DMS114 treated with DMSO at 0.1 percent for 48 hours (cell line): ENCODE measurements around the gene ZNF641.
"Not testable (repeated sequence)": the region's sequence is repeated elsewhere in the genome, so short reads cannot be mapped to it uniquely, and the experiment has no call there.

Experiments used
- DNase-seq: peaks from one replicate; lab custom pipeline; 2025; ENCODE audit not compliant: unreplicated experiment; lab: John Stamatoyannopoulos, UW

The ZNF641 gene

DNA sequence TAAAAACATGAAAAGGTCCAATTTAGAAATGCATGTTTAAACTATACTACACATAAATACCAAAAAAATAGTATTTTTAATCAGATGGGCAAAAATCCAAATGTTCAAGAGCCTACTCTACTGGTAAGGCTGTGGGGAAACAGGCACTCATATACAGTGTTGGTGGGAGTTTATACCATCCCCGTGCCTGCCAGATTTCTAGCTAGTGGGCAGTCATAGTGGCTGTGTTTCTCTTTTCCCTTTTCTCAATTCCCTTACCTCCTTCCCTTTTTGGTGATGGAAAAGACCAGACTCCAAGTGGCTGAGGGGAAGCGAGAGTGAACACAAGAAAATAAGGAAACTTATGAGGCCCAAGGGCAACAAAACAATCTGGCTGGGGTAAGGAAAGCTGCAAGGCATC is 14.7 kb downstream of the ZNF641 start:
- DNase-seq, result no peak

GRCh38 chr12:48334808-48335207 is 15.9 kb downstream of the ZNF641 start:
- DNase-seq, result no peak

DNA sequence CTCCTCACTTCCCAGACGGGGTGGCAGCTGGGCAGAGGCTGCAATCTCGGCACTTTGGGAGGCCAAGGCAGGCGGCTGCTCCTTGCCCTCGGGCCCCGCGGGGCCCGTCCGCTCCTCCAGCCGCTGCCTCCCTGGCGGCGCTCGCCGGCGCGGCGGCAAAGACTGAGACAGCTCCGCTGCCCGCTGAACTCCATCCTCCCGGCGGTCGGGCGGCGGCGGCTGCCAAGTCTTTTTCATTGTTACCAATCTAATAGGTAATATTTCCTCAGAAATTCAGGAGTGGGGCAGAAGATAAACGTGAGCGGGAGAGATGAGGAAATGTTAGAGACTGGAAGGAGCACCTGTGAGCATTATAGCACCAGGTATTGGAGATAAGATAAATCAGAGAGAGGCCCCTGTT is 17.0 kb downstream of the ZNF641 start:
- DNase-seq, result not testable (repeated sequence)

- DNase-seq, result no peak
Observed at GRCh38 chr12:48331399-48331798, 19.3 kb downstream of the ZNF641 start.

GRCh38 chr12:48329199-48329939 is 21.4 kb downstream of the ZNF641 start:
- DNase-seq, result no peak

GRCh38 chr12:48316491-48316890 is 34.2 kb downstream of the ZNF641 start:
- no peak for DNase-seq

GRCh38 chr12:48311313-48311712 is 39.4 kb downstream of the ZNF641 start:
- no peak for DNase-seq

GRCh38 chr12:48307269-48307668 is 43.5 kb downstream of the ZNF641 start:
- DNase-seq, result no peak

DNA sequence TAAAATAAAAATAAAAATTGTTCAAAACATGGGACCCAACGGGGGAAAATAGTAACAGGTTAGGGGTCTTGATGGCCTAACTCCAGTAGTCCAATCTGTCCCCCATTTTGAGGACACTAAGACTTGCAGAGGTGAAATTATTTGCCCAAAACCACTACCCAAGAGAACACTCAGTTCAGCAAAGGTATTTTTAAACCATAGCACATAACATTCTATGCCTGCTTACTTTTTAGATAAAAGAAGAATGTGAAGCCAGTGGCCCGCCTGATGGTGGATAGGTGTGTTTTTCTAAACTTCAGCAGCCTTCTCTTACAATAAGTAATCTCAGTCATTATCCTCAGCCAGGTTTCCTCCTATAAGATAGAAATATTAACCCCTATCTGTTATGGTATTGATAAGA is 45.5 kb downstream of the ZNF641 start:
- no peak for DNase-seq

- DNase-seq, result no peak
Observed at GRCh38 chr12:48302161-48302911, 48.4 kb downstream of the ZNF641 start.

GRCh38 chr12:48300774-48301173 is 49.9 kb downstream of the ZNF641 start:
- DNase-seq, result no peak

DNA sequence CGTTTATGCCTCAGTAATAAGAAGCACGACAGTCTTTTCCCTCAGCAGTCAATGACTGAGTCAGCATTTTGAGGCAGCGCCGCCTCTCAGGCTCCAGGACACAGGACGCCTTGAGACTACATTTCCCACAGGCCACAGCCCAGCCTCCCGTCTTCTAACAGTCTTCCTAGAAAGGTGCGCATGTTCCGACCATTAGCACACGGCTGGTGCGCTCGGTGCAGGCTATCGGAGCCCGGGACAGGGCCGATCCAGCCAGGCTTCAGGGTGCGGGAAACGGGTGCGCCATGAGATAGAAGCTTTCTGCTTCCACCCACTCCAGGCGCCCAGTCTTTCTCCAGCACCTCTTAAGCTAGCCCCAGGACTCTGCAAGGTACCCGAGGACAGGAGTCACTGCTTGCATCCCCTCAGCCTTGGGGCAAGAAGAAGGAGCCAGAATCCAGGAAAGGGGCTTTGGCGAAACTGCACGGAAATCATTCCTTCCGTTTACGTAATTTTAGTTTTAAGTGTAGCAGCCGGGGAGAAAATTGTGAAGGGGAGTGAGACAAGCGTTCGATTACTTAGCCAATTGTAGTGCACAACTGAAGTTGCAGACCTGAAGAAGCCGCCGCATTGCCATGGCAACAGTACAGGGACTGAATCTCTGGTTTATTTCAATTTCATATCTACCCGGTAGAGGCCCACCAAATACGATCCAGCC is 54.0 kb downstream of the ZNF641 start:
- peak; percentile 74 for DNase-seq

GRCh38 chr12:48292040-48292439 is 58.7 kb downstream of the ZNF641 start:
- no peak for DNase-seq

DNA sequence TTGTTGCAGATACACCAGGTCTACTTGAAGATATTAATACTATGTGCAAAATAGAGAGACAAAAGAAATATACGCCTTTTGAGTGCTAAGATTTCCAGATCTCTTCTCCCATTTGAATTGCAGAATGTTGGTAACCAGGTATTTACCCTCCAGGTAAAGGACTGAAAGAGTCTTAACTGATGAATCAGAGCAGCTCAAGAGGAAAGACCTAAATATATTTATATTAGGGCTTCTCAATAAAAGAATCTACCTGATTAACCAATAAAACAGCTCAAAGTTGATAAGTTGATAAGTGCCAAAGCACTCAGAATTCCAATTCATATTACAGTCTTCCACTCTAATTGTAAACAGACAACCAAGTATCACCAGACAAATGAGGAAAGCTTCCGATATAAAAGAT is 59.2 kb downstream of the ZNF641 start:
- DNase-seq, result no peak

DNA sequence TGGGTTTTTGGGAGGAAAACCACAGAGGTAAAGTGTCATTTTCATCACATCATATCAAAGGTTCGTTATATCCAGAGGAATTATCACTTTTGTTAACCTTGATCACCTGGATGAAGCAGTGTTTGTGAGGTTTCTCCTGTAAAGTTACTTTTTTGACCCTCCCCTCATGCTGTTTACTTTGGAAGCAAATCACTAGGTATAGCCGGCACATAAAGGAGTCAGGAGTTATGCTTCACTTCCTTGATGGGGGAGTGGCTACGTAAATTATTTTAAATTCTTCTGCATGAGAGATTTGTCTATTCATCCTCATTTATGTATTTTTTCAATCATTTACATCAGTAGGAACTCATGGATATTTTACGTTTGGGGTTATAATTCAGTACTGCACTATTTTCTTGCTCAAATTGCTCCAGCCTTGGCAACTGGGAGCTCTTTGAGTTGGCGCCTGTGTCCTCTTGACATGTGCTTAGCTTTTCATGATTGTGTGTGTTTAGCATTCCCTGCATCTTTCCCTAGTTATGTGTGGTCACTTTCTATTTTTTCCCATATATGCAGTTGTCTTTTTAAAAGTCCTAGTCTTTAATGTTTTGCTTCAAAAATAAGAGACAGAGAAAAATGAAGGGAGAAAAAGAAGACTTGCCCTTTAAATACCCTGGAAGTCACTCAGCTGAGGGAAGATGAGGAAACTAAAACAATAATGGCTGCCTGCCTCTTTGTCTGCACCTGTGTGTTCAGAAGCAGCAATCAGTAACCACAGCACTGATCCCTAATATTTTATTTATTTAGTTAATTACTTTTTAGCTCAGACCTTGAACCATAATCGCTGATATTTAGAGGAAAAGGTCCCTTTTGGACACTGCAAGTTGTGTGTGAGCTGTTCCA is 62.1 kb downstream of the ZNF641 start:
- DNase-seq, result no peak
